Prostate gland (tissue), 2 donors: ENCODE measurements around the gene VNN1.

Experiments
- CTCF ChIP-seq, 4 experiments: fragments of 200-600 bp in 2 of 4; fragments of 450-650 bp in 2 of 4; sonication (generic) in 2 of 4; IDR thresholded peaks; 1 replicate in 3 of 4; 2 replicates in 1 of 4; pipeline ENCODE4 v1.5.1; 2016 to 2019; ENCODE audit warnings: antibody characterized with exemption in 4 of 4, mild to moderate bottlenecking in 2 of 4, moderate library complexity in 2 of 4
- POLR2A ChIP-seq: fragments of 450-650 bp; IDR thresholded peaks from one replicate; pipeline ENCODE4 v1.6.1; 2016; ENCODE audit warnings: antibody characterized with exemption, mild to moderate bottlenecking

DNA sequence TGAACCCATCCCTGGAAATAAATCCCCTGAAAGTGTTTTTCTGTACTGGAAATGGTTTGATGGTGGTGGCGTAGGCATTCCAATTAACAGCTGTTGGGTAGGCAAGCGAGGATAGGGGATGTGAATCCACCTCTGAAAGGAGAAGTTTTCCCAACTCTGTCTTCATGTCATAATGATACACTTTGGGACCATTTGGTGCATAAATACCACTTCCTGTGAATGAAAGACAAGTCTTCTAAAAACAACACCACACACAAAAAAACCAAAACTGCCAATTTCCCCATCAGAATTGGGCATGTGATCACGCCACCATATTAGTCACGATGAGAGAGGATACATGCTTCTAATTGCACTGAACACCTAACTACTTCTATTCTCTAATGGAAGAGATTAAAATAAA lies 37.5 kb upstream of the VNN1 start:
- no peak for TF ChIP-seq CTCF (IDR thresholded peaks at IDR 0.05)
- TF ChIP-seq POLR2A: no peak
